ENCODE results near the gene CREM. TPM values are rescaled to one million over a fixed set of nuclear protein-coding genes. Genes with fewer than 3 reads are reported as not detected.
A peak's percentile ranks its signal among the peaks of the same experiment; 100 is the strongest.

Gene CREM
- polyA plus RNA-seq (2012; rRNA removed), result 41.4 TPM in 2 replicates
- polyA plus RNA-seq (2012; cell fraction: cytosol; rRNA removed), result 47.1 and 52.1 TPM in 2 replicates
- 15.7 and 28.2 TPM in 2 replicates for polyA plus RNA-seq (2012; cell fraction: nucleus; rRNA removed)

GRCh38 chr10:35126530-35127288 lies at the start of gene CREM:
CREM (plus strand) TSS chr10:35126846; CDS start chr10:35137836, 10,990 bp downstream.
- Histone ChIP-seq H3K4me2 (peak within 1 kb of the TSS; percentile 90), H3F3A (replicated peaks; ENCODE audit: insufficient read depth) (peaks cover 16% of the 10 kb centered on the region), H2AFZ (ENCODE audit: low read depth) (peak within 1 kb of the TSS; percentile 91), H3K9me3 (no peaks in the 10 kb centered on the region), H3K27me3 (ENCODE audit: insufficient read depth) (no peaks in the 10 kb centered on the region), H3K4me1 (ENCODE audit: control insufficient read depth in 1 of 2, insufficient read depth in 2 of 2, low read depth in 1 of 2, low read length in 1 of 2) (peaks cover 0 to 24% of the 10 kb centered on the region in 2 experiments; a peak in 3 of 4 replicates), H3K27ac (ENCODE audit: low read depth in 2 of 2, low read length in 1 of 2) (peak within 1 kb of the TSS; percentile 94 to 99), H3K36me3 (replicated peaks in 1 of 2; ENCODE audit: control insufficient read depth in 1 of 2, insufficient read depth in 2 of 2, low read length in 1 of 2) (no peaks in the 10 kb centered on the region), H4K20me1 (ENCODE audit: insufficient read depth) (no peaks in the 10 kb centered on the region), H3K9ac (peak within 1 kb of the TSS; percentile 99), H3K9me2 (no peaks in the 10 kb centered on the region), H3K4me3 (ENCODE audit: low read depth in 2 of 2, low read length in 1 of 2) (peak within 1 kb of the TSS; percentile 80 to 95), H3K79me2 (ENCODE audit: insufficient read depth) (peaks cover 36% of the 10 kb centered on the region)
- 2% methylated on average over 35 of the region's 80 CpGs for WGBS (ENCODE audit: low lambda C conversion rate)
- TF ChIP-seq CTCF (IDR thresholded peaks at IDR 0.05), result peak; percentile 76
- peak; percentile 76; the same call in 1 of the 2 replicates for TF ChIP-seq YY1 (IDR thresholded peaks at IDR 0.05; ENCODE audit: low read depth)
- TF ChIP-seq TEAD4 (IDR thresholded peaks at IDR 0.05; ENCODE audit: borderline replicate concordance, insufficient read depth), result peak; percentile 36; the same call in 1 of the 2 replicates
- TF ChIP-seq POLR2AphosphoS5 (IDR thresholded peaks at IDR 0.05; ENCODE audit: low read depth, low read length), result peak; percentile 93
- TF ChIP-seq, protein P1, sequence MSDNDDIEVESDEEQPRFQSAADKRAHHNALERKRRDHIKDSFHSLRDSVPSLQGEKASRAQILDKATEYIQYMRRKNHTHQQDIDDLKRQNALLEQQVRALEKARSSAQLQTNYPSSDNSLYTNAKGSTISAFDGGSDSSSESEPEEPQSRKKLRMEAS (IDR thresholded peaks at IDR 0.05; ENCODE audit: low read depth), result peak; percentile 84
- peak; percentile 85 for TF ChIP-seq TAF1 (IDR thresholded peaks at IDR 0.05; ENCODE audit: borderline replicate concordance, low read depth, low read length)
- TF ChIP-seq FOXJ3 (CRISPR knock-in tag; IDR thresholded peaks at IDR 0.05), result no peak
- TF ChIP-seq RXRA (IDR thresholded peaks at IDR 0.05; ENCODE audit: borderline replicate concordance, low read depth), result peak; percentile 32; the same call in 1 of the 2 replicates
- peak; percentile 19; the same call in 1 of the 2 replicates for TF ChIP-seq TCF12 (IDR thresholded peaks at IDR 0.05)
- peak; percentile 56 for TF ChIP-seq RAD21 (IDR thresholded peaks at IDR 0.05; ENCODE audit: low read length)
- TF ChIP-seq JUND (IDR thresholded peaks at IDR 0.05), result no peak
- peak; percentile 2; the same call in 1 of the 2 replicates for TF ChIP-seq NFIC (IDR thresholded peaks at IDR 0.05; ENCODE audit: borderline replicate concordance)
- peak; percentile 62 for TF ChIP-seq MXI1 (IDR thresholded peaks at IDR 0.05; ENCODE audit: low read depth, low read length)
- peak; percentile 39; the same call in 1 of the 2 replicates for TF ChIP-seq REST (IDR thresholded peaks at IDR 0.05; ENCODE audit: low read depth, low read length)
- peak; percentile 71 for TF ChIP-seq ELF1 (IDR thresholded peaks at IDR 0.05)
- TF ChIP-seq RFX5 (IDR thresholded peaks at IDR 0.05; ENCODE audit: low read length), result 0 out of 2 replicates have a peak, but pooled peaks have one; percentile 47
- TF ChIP-seq, protein P2, sequence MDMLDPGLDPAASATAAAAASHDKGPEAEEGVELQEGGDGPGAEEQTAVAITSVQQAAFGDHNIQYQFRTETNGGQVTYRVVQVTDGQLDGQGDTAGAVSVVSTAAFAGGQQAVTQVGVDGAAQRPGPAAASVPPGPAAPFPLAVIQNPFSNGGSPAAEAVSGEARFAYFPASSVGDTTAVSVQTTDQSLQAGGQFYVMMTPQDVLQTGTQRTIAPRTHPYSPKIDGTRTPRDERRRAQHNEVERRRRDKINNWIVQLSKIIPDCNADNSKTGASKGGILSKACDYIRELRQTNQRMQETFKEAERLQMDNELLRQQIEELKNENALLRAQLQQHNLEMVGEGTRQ (IDR thresholded peaks at IDR 0.05; ENCODE audit: borderline replicate concordance, low read depth, low read length), result no peak
- peak; percentile 89 for TF ChIP-seq CHD2 (IDR thresholded peaks at IDR 0.05; ENCODE audit: low read length, partially characterized antibody)
- no peak for TF ChIP-seq RCOR1 (IDR thresholded peaks at IDR 0.05; ENCODE audit: low read length)
- TF ChIP-seq SMC3 (IDR thresholded peaks at IDR 0.05; ENCODE audit: low read depth, low read length), result peak; percentile 66
- peak; percentile 86 for TF ChIP-seq NRF1 (IDR thresholded peaks at IDR 0.05; ENCODE audit: low read depth, low read length)
- TF ChIP-seq, protein P3, sequence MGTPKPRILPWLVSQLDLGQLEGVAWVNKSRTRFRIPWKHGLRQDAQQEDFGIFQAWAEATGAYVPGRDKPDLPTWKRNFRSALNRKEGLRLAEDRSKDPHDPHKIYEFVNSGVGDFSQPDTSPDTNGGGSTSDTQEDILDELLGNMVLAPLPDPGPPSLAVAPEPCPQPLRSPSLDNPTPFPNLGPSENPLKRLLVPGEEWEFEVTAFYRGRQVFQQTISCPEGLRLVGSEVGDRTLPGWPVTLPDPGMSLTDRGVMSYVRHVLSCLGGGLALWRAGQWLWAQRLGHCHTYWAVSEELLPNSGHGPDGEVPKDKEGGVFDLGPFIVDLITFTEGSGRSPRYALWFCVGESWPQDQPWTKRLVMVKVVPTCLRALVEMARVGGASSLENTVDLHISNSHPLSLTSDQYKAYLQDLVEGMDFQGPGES (IDR thresholded peaks at IDR 0.05; ENCODE audit: low read depth, low read length), result no peak
- TF ChIP-seq GABPA (IDR thresholded peaks at IDR 0.05; ENCODE audit: low read depth), result peak; percentile 76
- TF ChIP-seq SIN3A (IDR thresholded peaks at IDR 0.05; ENCODE audit: borderline replicate concordance, low read depth, low read length), result no peak
- ChIA-PET POLR2A (interaction anchor here (0.6 to 3.9 kb wide), 5 partner anchors 11 to 91 kb away, joined by 3 to 34 read pairs (median 3); no protein-coding TSS in a partner anchor), CTCF (interaction anchor here (0.6 to 4.0 kb wide), 25 partner anchors 8 to 1653 kb away, joined by 3 to 31 read pairs (median 4); no protein-coding TSS in a partner anchor)
- DNase-seq, result peak; percentile 97
